Upper lobe of left lung (tissue), 4 donors: ENCODE results near the gene PPP1R18.

Experiments used
- POLR2A ChIP-seq, 4 donors: fragments of 450-650 bp; IDR thresholded peaks; one replicate each; pipeline ENCODE4 v1.5.1; 2016 to 2017; ENCODE audit warnings: antibody characterized with exemption in 4 of 4, mild to moderate bottlenecking in 2 of 4
- TF ChIP-seq, protein P1 (sequence below), 6 experiments: fragments of 450-650 bp in 4 of 6; fragments of 200-600 bp in 2 of 6; sonication (generic) in 2 of 6; IDR thresholded peaks; one replicate each; pipeline ENCODE4 v1.5.1; 2016 to 2019; ENCODE audit warnings: antibody characterized with exemption in 6 of 6

DNA sequence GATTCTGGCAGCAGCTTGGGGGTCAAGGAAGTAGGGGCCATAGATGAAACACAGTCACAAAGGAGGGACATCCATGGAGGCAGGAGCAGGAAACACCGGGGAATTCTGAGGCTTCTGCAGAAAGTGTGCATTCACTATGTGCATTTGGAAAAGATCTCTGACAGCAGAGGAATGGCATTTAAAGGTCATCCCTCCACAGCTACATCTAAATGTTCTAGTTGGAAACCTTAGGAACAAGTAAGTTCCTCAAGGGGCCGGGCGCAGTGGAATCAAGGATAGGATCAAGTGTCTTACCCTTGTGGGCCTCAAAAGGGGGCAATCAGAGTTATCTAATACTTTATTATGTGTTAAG, 30.7 kb downstream of the PPP1R18 start:
- TF ChIP-seq, protein P1, sequence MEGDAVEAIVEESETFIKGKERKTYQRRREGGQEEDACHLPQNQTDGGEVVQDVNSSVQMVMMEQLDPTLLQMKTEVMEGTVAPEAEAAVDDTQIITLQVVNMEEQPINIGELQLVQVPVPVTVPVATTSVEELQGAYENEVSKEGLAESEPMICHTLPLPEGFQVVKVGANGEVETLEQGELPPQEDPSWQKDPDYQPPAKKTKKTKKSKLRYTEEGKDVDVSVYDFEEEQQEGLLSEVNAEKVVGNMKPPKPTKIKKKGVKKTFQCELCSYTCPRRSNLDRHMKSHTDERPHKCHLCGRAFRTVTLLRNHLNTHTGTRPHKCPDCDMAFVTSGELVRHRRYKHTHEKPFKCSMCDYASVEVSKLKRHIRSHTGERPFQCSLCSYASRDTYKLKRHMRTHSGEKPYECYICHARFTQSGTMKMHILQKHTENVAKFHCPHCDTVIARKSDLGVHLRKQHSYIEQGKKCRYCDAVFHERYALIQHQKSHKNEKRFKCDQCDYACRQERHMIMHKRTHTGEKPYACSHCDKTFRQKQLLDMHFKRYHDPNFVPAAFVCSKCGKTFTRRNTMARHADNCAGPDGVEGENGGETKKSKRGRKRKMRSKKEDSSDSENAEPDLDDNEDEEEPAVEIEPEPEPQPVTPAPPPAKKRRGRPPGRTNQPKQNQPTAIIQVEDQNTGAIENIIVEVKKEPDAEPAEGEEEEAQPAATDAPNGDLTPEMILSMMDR (IDR thresholded peaks at IDR 0.05) = no peak
- TF ChIP-seq POLR2A (IDR thresholded peaks at IDR 0.05) = no peak
